GM19438 (cell line): ENCODE measurements around the gene RALGPS1.

ENCODE experiments used
- ATAC-seq: cut with Tn5 transposase; IDR thresholded peaks from one replicate; pipeline ENCODE4 v1.9.1; 2021; ENCODE audit warnings: low read depth; ENCODE audit not compliant: unreplicated experiment

The RALGPS1 gene

GRCh38 chr9:127195976-127196825 is 281.6 kb downstream of the RALGPS1 start:
- no peak for ATAC-seq

- ATAC-seq = no peak
Measured at GRCh38 chr9:127196826-127197145, 282.2 kb downstream of the RALGPS1 start.

GRCh38 chr9:127197186-127197860 is 282.7 kb downstream of the RALGPS1 start:
- no peak for ATAC-seq

GRCh38 chr9:127197861-127198430 is 283.4 kb downstream of the RALGPS1 start:
- ATAC-seq = no peak

GRCh38 chr9:127198587-127198986 is 284.0 kb downstream of the RALGPS1 start:
- ATAC-seq = no peak

- ATAC-seq = no peak
Measured at GRCh38 chr9:127199001-127199791, 284.6 kb downstream of the RALGPS1 start.

- ATAC-seq = no peak
Measured at GRCh38 chr9:127200106-127200862, 285.7 kb downstream of the RALGPS1 start.

GRCh38 chr9:127201071-127201541 is 286.5 kb downstream of the RALGPS1 start:
- no peak for ATAC-seq

- no peak for ATAC-seq
Measured at GRCh38 chr9:127201731-127202130, 287.1 kb downstream of the RALGPS1 start.

GRCh38 chr9:127202461-127203169 is 288.0 kb downstream of the RALGPS1 start:
- no peak for ATAC-seq

GRCh38 chr9:127203681-127204327 is 289.2 kb downstream of the RALGPS1 start:
- no peak for ATAC-seq

GRCh38 chr9:127204771-127205470 is 290.3 kb downstream of the RALGPS1 start:
- no peak for ATAC-seq

GRCh38 chr9:127205952-127206351 is 291.4 kb downstream of the RALGPS1 start:
- no peak for ATAC-seq

GRCh38 chr9:127206666-127207065 is 292.1 kb downstream of the RALGPS1 start:
- no peak for ATAC-seq

- ATAC-seq = no peak
Measured at GRCh38 chr9:127207734-127208410, 293.3 kb downstream of the RALGPS1 start.

GRCh38 chr9:127208416-127208815 is 293.8 kb downstream of the RALGPS1 start:
- ATAC-seq = no peak

- no peak for ATAC-seq
Measured at GRCh38 chr9:127209220-127209619, 294.6 kb downstream of the RALGPS1 start.
